ENCODE measurements around the gene TNFSF9.

DNA sequence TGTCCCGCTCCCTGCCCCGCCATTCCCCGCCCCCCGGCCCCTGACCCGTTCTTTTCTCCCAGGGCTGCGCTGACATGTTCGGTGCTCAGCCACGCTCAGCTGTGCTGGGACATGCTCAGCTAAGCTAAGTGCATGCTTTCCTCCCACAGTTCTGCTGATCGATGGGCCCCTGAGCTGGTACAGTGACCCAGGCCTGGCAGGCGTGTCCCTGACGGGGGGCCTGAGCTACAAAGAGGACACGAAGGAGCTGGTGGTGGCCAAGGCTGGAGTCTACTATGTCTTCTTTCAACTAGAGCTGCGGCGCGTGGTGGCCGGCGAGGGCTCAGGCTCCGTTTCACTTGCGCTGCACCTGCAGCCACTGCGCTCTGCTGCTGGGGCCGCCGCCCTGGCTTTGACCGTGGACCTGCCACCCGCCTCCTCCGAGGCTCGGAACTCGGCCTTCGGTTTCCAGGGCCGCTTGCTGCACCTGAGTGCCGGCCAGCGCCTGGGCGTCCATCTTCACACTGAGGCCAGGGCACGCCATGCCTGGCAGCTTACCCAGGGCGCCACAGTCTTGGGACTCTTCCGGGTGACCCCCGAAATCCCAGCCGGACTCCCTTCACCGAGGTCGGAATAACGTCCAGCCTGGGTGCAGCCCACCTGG lies 3.7 kb downstream of the TNFSF9 start:
- TF ChIP-seq EZH2 (IDR thresholded peaks at IDR 0.05; ENCODE audit: insufficient read depth, low read length) (no peak), CTCF (IDR thresholded peaks at IDR 0.05; ENCODE audit: insufficient read depth, low read depth, low read length) (no peak)
